ENCODE data around the gene EFHC1.
"Not testable (repeated sequence)": the region's sequence is repeated elsewhere in the genome, so short reads cannot be mapped to it uniquely, and the experiment has no call there.

EFHC1 gene

GRCh38 chr6:52438926-52439325 lies 18.8 kb downstream of the EFHC1 start:
- no peak for DNase-seq (ENCODE audit: low read depth, low spot score)

GRCh38 chr6:52454556-52454955 lies 34.4 kb downstream of the EFHC1 start:
- no peak for DNase-seq (ENCODE audit: low read depth, low spot score)

GRCh38 chr6:52457096-52457495 lies 37.0 kb downstream of the EFHC1 start:
- DNase-seq (ENCODE audit: low read depth, low spot score): no peak

GRCh38 chr6:52461194-52461593 lies 41.1 kb downstream of the EFHC1 start:
- not testable (repeated sequence) for DNase-seq (ENCODE audit: low read depth, low spot score)

- no peak for DNase-seq (ENCODE audit: low read depth, low spot score)
Observed at GRCh38 chr6:52474173-52474572, 54.0 kb downstream of the EFHC1 start.

- DNase-seq (ENCODE audit: low read depth, low spot score): no peak
Observed at GRCh38 chr6:52475307-52475706, 55.2 kb downstream of the EFHC1 start.

GRCh38 chr6:52482903-52483670 lies 62.9 kb downstream of the EFHC1 start:
- DNase-seq (ENCODE audit: low read depth, low spot score): no peak

GRCh38 chr6:52483671-52484003 lies 63.5 kb downstream of the EFHC1 start:
- no peak for DNase-seq (ENCODE audit: low read depth, low spot score)

- DNase-seq (ENCODE audit: low read depth, low spot score): no peak
Observed at GRCh38 chr6:52489881-52490280, 69.7 kb downstream of the EFHC1 start.

- DNase-seq (ENCODE audit: low read depth, low spot score): no peak
Observed at GRCh38 chr6:52491203-52492069, 71.3 kb downstream of the EFHC1 start.

- no peak for DNase-seq (ENCODE audit: low read depth, low spot score)
Observed at GRCh38 chr6:52493669-52494068, 73.5 kb downstream of the EFHC1 start.

GRCh38 chr6:52494298-52495072 lies 74.3 kb downstream of the EFHC1 start:
- DNase-seq (ENCODE audit: low read depth, low spot score): no peak

- DNase-seq (ENCODE audit: low read depth, low spot score): no peak
Observed at GRCh38 chr6:52495922-52496321, 75.8 kb downstream of the EFHC1 start.

GRCh38 chr6:52496631-52497030 lies 76.5 kb downstream of the EFHC1 start:
- no peak for DNase-seq (ENCODE audit: low read depth, low spot score)

- DNase-seq (ENCODE audit: low read depth, low spot score): no peak
Observed at GRCh38 chr6:52497652-52498408, 77.7 kb downstream of the EFHC1 start.

GRCh38 chr6:52498538-52499017 lies 78.4 kb downstream of the EFHC1 start:
- no peak for DNase-seq (ENCODE audit: low read depth, low spot score)

- no peak for DNase-seq (ENCODE audit: low read depth, low spot score)
Observed at GRCh38 chr6:52499026-52499425, 78.9 kb downstream of the EFHC1 start.

GRCh38 chr6:52499681-52500236 lies 79.6 kb downstream of the EFHC1 start:
- DNase-seq (ENCODE audit: low read depth, low spot score): no peak

GRCh38 chr6:52500238-52501129 lies 80.3 kb downstream of the EFHC1 start:
- DNase-seq (ENCODE audit: low read depth, low spot score): no peak
